Transverse colon (tissue), 4 donors: Measurements from ENCODE around the gene DTD1. TPM values are rescaled to one million over a fixed set of nuclear protein-coding genes. Genes with fewer than 3 reads are reported as not detected.

ENCODE experiments used
- DNase-seq: peaks from one replicate; pipeline ENCODE4 v3.0.0-alpha.2; 2019
- H3K27ac ChIP-seq, 4 donors: fragments of 200-600 bp; sonication (generic); 2 replicates each; pipeline ENCODE4 v1.5.1; 2016 to 2018; ENCODE audit warnings: inconsistent platforms in 4 of 4
- H3K27me3 ChIP-seq: fragments of 200-600 bp; sonication (generic); 2 replicates; pipeline ENCODE4 v1.5.1; 2017; ENCODE audit warnings: inconsistent platforms
- H3K36me3 ChIP-seq, 4 donors: fragments of 200-600 bp; sonication (generic); 2 replicates each; pipeline ENCODE4 v1.5.1; 2017 to 2019; ENCODE audit warnings: inconsistent platforms in 4 of 4
- H3K4me1 ChIP-seq, 4 donors: fragments of 200-600 bp; sonication (generic); 2 replicates each; pipeline ENCODE4 v1.5.1; 2017 to 2020; ENCODE audit warnings: inconsistent platforms in 4 of 4
- H3K4me3 ChIP-seq, 4 donors: fragments of 200-600 bp; sonication (generic); 1 replicate in 1 of 4; 2 replicates in 3 of 4; pipeline versions ENCODE4 v1.5.1 to v1.6.1; 2017 to 2019; ENCODE audit warnings: inconsistent platforms in 4 of 4
- H3K9me3 ChIP-seq, 2 donors: fragments of 200-600 bp; sonication (generic); 2 replicates each; pipeline ENCODE4 v1.5.1; 2017 to 2019; ENCODE audit warnings: inconsistent platforms in 2 of 2
- EP300 ChIP-seq: sonication (generic); formaldehyde crosslinking; IDR thresholded peaks from one replicate; pipeline ENCODE4 v1.6.1; 2017; ENCODE audit warnings: antibody characterized with exemption, low read depth
- POLR2A ChIP-seq: fragments of 450-650 bp; IDR thresholded peaks from one replicate; pipeline ENCODE4 v1.6.1; 2016; ENCODE audit warnings: antibody characterized with exemption, mild to moderate bottlenecking, moderate library complexity
- POLR2AphosphoS5 ChIP-seq, 3 donors: sonication (generic); formaldehyde crosslinking; IDR thresholded peaks; one replicate each; pipeline ENCODE4 v1.6.1; 2016; ENCODE audit warnings: antibody characterized with exemption in 3 of 3
- WGBS, 2 donors: methylation state at CpG; one replicate each; pipeline ENCODE4 v1.1.5; 2018; ENCODE audit warnings: low coverage in 1 of 2; 5-methylcytosine and 5-hydroxymethylcytosine counted together
- in situ Hi-C, 4 donors: fragments of 200-750 bp; cut with MboI; loops; one replicate each; pipeline versions ENCODE4 v1.15.0 to v1.15.1; 2017; ENCODE audit warnings: low sequenced_read_pairs in 3 of 4, low pct_ligation_motif_present in 1 of 4, low pct_unique_long_range_greater_than_20kb in 1 of 4
- intact Hi-C: fragments of 100-400 bp; cut with DNase I; formaldehyde crosslinking; loops from one replicate; pipeline ENCODE4 v1.15.1; 2023; ENCODE audit warnings: low total_unique reads
- total RNA-seq, 4 donors: library from RNA; depleted of rRNA; stranded (reverse); fragments of >200 nt; gene quantifications; one replicate each; pipeline ENCODE4 v1.1.0, GENCODE V29; 2016
- TF ChIP-seq, protein P1 (sequence below), 5 experiments: fragments of 200-600 bp in 3 of 5; fragments of 450-650 bp in 2 of 5; sonication (generic) in 3 of 5; IDR thresholded peaks; 1 replicate in 2 of 5; 2 replicates in 3 of 5; pipeline ENCODE4 v1.5.1; 2016 to 2017; ENCODE audit warnings: antibody characterized with exemption in 5 of 5, inconsistent platforms in 3 of 5, mild to moderate bottlenecking in 2 of 5, moderate library complexity in 1 of 5

The DTD1 gene
- total RNA-seq, 4 donors from 2014 or later, result 3.7 to 17.6 (median 9.8) TPM

DNA sequence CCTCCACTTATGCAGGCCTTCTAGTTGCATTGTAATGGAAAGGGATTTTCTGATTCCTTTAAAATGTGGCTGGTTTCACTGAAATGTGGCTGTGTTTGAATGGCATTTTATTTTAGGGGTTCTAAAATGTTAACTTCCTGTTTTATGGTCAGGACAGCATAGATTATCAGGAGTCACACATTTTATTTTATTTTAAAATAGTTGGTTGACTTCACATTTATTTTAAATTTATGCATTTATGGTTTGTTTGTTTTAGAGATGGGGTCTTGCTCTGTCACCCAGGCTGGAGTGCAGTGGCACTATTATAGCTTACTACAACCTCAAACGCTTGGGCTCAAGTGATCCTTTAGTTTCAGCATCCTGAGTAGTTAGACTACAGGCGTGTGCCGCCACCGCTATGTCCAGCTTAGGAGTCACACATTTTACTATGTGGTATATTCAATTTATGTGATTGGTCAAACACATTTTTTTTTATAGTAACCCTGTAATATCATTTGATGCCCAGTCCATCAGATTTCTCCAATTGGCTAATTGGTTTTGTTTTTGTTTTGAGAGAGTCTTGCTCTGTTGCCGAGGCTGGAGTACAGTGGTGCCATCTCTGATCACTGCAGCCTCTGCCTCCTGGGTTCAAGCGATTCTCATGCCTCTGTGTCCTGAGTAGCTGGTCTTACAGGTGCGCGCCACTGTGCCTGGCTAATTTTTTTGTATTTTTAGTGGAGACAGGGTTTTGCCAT is 2.3 kb downstream of the DTD1 start:
- H3K4me1 ChIP-seq, result peaks cover 0 to 14% (median 3%) of the 10 kb centered on the region in 4 donors
- no peak for DNase-seq
- H3K9me3 ChIP-seq, result no peaks in the 10 kb centered on the region
- H3K27ac ChIP-seq, result no peak overlapping the region
- WGBS, 2 donors, result 63 to 85% methylated on average over 3 to 8 of the region's 8 CpGs
- intact Hi-C loops (no loop called here), in situ Hi-C loops (no loop called here)
- no peaks in the 10 kb centered on the region for H3K27me3 ChIP-seq
- H3K4me3 ChIP-seq, result no peak overlapping the region
- TF ChIP-seq, protein P1, sequence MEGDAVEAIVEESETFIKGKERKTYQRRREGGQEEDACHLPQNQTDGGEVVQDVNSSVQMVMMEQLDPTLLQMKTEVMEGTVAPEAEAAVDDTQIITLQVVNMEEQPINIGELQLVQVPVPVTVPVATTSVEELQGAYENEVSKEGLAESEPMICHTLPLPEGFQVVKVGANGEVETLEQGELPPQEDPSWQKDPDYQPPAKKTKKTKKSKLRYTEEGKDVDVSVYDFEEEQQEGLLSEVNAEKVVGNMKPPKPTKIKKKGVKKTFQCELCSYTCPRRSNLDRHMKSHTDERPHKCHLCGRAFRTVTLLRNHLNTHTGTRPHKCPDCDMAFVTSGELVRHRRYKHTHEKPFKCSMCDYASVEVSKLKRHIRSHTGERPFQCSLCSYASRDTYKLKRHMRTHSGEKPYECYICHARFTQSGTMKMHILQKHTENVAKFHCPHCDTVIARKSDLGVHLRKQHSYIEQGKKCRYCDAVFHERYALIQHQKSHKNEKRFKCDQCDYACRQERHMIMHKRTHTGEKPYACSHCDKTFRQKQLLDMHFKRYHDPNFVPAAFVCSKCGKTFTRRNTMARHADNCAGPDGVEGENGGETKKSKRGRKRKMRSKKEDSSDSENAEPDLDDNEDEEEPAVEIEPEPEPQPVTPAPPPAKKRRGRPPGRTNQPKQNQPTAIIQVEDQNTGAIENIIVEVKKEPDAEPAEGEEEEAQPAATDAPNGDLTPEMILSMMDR (IDR thresholded peaks at IDR 0.05), result no peak
- TF ChIP-seq POLR2AphosphoS5 (IDR thresholded peaks at IDR 0.05) (no peak), POLR2A (no peak), EP300 (no peak)
- H3K36me3 ChIP-seq, result no peaks in the 10 kb centered on the region

DNA sequence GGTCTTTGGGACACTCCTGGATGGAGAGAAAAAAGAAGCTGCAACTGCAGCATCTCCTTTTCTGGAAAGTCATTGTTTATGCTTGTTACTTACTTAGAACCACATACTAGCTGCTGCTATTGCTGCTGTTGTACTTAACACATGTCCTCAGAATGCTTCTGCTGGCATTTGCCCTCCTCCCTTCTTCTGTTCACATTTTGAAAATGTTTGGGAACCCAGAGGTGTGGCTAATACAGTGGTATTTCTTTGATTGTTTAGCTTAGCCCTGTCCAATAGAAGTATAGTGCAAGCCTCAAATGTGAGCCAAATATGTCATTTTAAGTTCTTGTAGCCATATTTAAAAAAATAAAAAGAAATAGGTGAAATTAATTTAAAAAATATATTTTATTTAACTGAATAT is 8.4 kb downstream of the DTD1 start:
- TF ChIP-seq EP300 (no peak), POLR2AphosphoS5 (IDR thresholded peaks at IDR 0.05) (no peak), POLR2A (no peak)
- TF ChIP-seq, protein P1 (IDR thresholded peaks at IDR 0.05), result no peak
- H3K4me1 ChIP-seq, result no peaks in the 10 kb centered on the region
- DNase-seq, result no peak
- H3K27me3 ChIP-seq, result no peaks in the 10 kb centered on the region
- H3K9me3 ChIP-seq, result no peaks in the 10 kb centered on the region
- peaks cover 0 to 4% (median 0%) of the 10 kb centered on the region in 4 donors for H3K36me3 ChIP-seq
- intact Hi-C loops (no loop called here), in situ Hi-C loops (no loop called here)
- H3K4me3 ChIP-seq, result no peak overlapping the region
- H3K27ac ChIP-seq, result no peak overlapping the region

DNA sequence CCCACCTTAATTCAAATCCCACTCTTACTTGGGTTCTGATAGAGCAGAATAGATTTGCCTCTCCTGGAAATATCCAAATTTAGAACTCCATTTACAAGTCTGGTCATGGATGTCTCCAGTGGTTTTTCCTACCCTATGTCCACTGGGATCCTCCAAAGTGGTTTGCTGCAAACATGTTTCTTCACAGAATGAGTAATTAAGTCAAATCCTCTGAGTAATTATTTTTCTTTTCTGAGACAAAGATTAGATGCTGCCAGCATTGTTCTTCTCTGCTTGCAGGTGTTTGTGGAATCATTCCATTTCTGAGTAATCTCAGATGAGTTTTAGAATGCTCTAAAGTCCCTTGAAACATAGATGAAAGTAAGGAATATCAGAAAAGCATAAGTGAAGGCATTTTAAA is 21.9 kb downstream of the DTD1 start:
- TF ChIP-seq, protein P1 (IDR thresholded peaks at IDR 0.05), result no peak
- TF ChIP-seq POLR2A, result no peak
- no peak for TF ChIP-seq EP300
- no peak for TF ChIP-seq POLR2AphosphoS5 (IDR thresholded peaks at IDR 0.05)
- Histone ChIP-seq H3K9me3 (no peaks in the 10 kb centered on the region), H3K27me3 (no peaks in the 10 kb centered on the region), H3K27ac (no peak overlapping the region), H3K36me3 (no peaks in the 10 kb centered on the region), H3K4me1 (no peaks in the 10 kb centered on the region), H3K4me3 (no peak overlapping the region)
- intact Hi-C loops, result loop anchor here (10.0 kb wide), 1 partner anchor 405 kb away; no protein-coding TSS in a partner anchor
- in situ Hi-C loops, result no loop called here
- DNase-seq, result no peak

DNA sequence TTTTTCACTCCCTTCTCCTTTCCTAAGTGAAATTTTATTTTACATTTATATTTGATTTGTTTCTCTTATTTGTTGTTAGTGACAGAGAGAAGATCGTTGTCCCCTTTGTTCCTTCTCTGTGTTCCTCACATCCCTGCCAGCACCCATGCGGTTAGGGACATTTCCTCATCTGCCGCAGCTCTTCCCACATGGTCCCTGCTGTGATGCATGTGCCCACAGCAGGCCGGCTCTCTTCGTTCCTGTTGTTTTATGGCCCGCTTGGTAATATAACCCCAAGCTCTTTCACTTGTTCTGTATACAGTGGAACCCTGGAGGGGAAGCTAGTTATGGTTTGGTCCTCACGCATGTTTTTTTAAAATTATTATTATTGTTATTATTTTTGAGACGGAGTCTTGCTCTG is 23.6 kb downstream of the DTD1 start:
- Histone ChIP-seq H3K4me3 (no peak overlapping the region), H3K9me3 (no peaks in the 10 kb centered on the region), H3K36me3 (no peaks in the 10 kb centered on the region), H3K27ac (no peak overlapping the region), H3K27me3 (no peaks in the 10 kb centered on the region), H3K4me1 (peaks cover 0 to 9% (median 2%) of the 10 kb centered on the region in 4 donors)
- no peak for TF ChIP-seq POLR2A
- TF ChIP-seq EP300, result no peak
- TF ChIP-seq, protein P1 (IDR thresholded peaks at IDR 0.05), result no peak
- TF ChIP-seq POLR2AphosphoS5 (IDR thresholded peaks at IDR 0.05), result no peak
- in situ Hi-C loops, result no loop called here
- intact Hi-C loops, result loop anchor here (10.0 kb wide), 1 partner anchor 407 kb away; no protein-coding TSS in a partner anchor
- no peak for DNase-seq
- 88% methylated on average over 6 to 8 of the region's 8 CpGs for WGBS, 2 donors
